GM18870 (cell line): Measurements from ENCODE around the gene RHCE.
"Not testable (repeated sequence)": the region's sequence is repeated elsewhere in the genome, so short reads cannot be mapped to it uniquely, and the experiment has no call there.

Source experiments
- ATAC-seq: cut with Tn5 transposase; IDR thresholded peaks from one replicate; pipeline ENCODE4 v1.9.1; 2021; ENCODE audit warnings: moderate library complexity; ENCODE audit not compliant: unreplicated experiment

The RHCE gene

DNA sequence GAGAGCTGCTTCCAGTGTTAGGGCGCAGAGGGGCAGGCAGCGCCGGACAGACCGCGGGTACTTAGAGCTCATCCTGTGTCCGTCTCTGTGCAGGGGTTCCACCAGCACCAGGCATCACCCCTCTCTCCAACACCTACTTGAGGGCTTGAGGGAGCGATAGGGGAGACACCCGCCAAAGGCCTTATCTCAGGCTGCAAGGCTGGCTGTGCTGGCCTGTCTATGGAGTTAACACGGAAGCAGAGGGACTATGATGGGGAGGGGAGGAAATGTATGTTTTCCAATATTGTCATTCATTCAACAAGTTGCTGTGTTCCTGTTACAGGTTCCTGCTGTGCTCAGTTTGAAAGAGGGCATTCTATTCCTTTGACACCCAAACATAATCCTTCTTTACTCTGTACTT lies at the start of gene RHCE:
Gene RHCE (minus strand): TSS at position 111 of the 400 bp plus-strand sequence. CDS start 39 bp downstream, at position 72.
- not testable (repeated sequence) for ATAC-seq

- no peak for ATAC-seq
Measured at GRCh38 chr1:25469177-25469576, 48.6 kb upstream of the RHCE start.

- no peak for ATAC-seq
Measured at GRCh38 chr1:25468033-25468432, 47.4 kb upstream of the RHCE start.

DNA sequence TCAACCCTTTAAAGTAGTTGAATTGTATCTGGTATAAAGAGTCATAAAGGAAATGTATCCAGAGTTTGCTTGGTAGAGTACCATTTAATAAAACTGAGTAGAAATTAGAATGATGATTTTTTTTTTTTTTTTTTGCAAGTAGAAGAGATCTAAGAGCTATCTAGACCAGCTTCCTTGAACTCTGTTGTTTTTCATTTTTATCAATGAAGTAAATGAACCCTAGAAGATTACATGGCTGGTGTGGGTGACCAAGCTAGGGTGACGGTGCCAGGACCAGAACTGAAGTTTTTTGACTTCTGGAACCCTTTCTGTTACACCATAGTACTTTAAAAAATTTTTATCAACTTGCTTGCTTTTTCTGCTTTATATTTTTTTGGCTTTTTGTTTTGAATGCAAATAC lies 47.0 kb upstream of the RHCE start:
- ATAC-seq = no peak

DNA sequence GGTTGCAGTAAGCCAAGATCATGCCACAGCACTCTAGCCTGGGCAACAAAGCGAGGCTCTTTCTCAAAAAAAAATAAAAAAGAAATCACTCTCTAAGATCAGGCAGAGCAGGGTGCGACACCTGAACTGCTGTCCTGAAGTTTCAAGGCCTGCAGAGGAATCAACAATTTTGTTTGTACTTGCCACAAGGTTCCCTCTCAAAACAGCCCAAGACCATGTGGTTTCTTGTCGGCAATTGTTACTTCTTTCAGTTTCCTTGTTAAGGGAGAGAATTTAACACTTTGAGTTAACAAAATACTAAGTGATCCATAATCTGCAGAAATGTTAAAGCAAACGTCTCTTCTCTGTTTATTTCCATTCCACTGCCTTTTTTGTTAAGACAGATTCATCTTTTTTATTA lies 46.6 kb upstream of the RHCE start:
- no peak for ATAC-seq

DNA sequence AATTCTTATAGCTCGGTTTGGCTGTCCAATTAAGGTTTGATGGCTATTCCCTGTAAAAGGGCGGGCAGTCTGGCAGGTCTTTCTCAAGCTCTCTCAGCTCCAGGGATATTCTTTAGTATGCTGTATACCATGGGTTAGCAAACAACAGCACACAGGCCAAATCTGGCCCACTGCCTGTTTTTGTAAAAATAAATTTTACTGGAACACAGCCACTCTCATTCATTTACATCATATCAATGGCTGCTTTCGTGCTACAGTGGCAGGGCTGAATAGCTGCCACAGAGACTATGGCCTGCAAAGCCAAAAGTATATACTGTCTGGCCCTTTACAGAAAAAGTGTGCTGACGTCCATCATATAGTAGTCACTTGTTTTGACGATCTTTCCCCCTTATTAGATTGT lies 42.1 kb upstream of the RHCE start:
- no peak for ATAC-seq

DNA sequence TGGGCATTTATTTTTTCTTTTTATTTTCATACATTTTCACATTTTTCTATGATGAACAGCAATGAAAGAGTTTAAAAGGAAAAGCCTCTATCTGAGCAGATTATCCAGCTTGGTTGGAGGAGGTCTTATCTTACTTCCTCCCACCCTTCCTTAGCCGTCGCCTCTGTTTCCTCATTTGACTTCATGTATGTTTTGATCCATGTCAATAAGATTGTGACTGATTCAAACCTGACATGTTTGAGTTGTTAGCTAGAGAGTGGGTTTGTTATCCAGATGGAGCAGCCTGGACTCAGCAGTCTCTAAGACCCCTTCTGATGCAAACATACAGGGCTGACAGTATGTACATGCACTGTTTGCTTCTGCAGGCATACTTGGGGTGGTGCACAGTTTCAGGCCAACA lies 41.2 kb upstream of the RHCE start:
- no peak for ATAC-seq

DNA sequence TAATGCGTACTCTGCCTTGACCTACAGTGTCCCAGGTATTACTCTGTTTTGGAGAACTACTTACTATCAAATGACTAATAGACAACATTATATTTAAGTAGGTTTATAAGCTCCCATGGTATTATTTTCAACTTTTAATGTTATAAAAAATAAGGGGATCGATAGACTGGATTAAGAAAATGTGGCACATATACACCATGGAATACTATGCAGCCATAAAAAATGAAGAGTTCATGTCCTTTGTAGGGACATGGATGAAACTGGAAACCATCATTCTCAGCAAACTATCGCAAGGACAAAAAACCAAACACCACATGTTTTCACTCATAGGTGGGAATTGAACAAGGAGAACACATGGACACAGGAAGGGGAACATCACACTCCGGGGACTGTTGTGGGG lies 40.2 kb upstream of the RHCE start:
- not testable (repeated sequence) for ATAC-seq

DNA sequence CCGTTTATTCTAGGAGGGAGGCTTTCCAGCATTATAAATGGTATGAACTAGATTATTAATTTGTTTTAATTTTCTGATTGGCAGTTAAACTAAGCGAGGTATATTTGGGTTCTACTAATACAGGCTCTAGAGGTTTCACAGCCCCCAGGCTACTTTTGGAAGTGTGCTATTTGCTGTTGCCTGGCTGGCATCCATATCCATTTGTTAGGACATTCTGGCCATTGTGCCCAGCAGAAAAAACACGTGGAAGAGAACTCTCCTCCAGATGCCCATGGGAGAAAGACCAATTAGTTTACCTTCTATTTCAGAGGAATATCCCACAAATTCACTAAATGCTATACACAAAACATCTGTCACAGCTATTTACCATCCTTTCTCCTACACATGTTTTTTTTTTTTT lies 39.4 kb upstream of the RHCE start:
- no peak for ATAC-seq

GRCh38 chr1:25458541-25459298 lies 38.1 kb upstream of the RHCE start:
- ATAC-seq = no peak

- no peak for ATAC-seq
Measured at GRCh38 chr1:25456502-25456901, 35.9 kb upstream of the RHCE start.

- no peak for ATAC-seq
Measured at GRCh38 chr1:25451908-25452307, 31.3 kb upstream of the RHCE start.

- no peak for ATAC-seq
Measured at GRCh38 chr1:25450891-25451290, 30.3 kb upstream of the RHCE start.

GRCh38 chr1:25447547-25447946 lies 26.9 kb upstream of the RHCE start:
- peak; percentile 72 for ATAC-seq

DNA sequence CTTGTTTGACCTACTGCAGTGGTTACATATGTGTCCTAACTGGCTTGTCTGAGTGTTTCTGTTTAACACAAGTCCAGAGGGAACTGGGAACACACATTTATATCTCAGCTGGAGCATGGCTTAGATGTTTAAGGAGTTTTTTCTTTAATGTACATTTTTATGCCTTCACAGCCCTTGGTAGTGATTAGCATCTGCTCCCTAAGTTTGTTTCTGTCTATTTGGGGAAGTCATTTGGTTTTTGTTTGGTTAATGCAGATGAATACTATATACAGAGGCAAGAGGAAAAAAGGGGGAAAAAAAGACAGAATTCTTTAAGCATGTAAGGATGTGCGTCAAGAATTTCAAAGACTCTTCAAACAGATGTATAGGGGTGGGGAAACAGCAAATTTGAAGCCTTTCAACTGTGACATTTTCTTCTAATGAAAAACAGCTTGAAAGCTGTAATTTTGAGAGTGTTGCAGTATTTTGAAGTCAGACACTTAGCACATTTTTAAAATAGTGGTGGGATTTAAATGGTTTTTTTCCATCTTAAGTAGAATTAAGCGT lies 25.4 kb upstream of the RHCE start:
- no peak for ATAC-seq

- not testable (repeated sequence) for ATAC-seq
Measured at GRCh38 chr1:25444604-25445003, 24.0 kb upstream of the RHCE start.

DNA sequence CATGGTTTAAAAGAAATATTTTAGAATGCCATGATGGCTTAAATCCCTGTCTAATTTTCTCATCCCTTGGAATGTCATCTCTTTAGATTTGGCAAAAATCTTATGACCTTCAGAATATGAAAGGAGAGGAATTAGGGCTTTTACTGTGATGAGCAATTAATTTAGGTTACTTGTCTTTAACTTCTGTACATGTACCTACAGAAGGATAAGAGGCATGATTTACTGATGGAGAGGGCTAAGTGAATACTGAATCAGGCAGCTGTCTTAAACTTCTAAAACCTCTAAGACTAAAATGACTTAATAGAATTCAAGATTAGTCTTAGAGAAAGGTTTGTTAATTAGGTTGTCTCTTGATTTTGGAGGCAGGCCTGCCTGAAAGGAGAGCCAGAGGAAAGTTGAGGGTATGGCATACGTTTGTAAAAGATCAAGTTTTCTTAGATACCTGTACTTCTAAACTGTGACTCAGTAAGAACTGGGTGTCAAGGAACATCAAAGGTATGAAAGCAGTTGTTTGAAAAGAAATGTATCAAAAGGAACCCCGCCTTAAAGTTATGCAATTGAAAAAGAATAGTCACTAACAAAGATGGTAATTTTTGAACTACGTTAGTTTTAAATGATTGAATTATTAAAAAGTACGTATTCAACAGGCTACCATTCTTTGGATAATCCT lies 22.5 kb upstream of the RHCE start:
- ATAC-seq = no peak

DNA sequence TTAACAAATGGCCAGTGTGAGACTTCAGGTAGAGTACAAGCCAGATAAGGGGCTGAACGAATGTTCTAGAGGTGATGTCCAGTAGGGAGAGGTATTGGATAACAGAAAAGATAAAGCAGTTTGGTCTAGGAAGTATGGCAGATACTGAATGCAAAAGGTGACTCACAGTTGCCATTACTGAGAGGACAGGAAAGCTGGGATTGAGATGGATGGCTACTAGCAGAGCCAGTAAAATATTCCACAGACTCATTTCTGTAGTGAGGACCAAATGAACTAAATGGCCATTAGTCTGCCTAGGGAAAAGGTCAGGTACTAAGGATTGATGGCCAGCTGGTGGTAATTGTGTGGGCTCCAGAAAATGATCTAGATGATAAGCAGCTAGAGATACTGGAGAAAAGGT lies 21.6 kb upstream of the RHCE start:
- ATAC-seq = no peak

DNA sequence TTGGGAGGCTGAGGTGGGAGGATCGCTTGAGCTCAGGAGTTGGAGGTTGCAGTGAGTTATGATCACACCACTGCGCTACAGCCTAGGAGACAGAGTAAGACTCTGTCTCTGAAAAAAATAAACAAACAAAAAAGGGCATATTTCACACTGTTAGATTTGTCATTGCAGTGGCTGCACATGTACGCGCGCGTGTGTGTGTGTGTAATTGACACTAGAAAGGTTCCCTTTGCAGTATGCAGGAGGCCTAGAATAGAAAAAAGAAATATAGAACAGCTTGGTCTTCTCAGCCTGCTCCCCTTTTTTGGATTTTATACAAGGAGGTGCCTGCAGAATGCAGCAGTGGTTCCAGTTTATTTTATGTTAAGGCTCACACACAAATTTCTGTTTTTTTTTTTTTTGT lies 18.7 kb upstream of the RHCE start:
- ATAC-seq = no peak

GRCh38 chr1:25437672-25438071 lies 17.0 kb upstream of the RHCE start:
- ATAC-seq = no peak

DNA sequence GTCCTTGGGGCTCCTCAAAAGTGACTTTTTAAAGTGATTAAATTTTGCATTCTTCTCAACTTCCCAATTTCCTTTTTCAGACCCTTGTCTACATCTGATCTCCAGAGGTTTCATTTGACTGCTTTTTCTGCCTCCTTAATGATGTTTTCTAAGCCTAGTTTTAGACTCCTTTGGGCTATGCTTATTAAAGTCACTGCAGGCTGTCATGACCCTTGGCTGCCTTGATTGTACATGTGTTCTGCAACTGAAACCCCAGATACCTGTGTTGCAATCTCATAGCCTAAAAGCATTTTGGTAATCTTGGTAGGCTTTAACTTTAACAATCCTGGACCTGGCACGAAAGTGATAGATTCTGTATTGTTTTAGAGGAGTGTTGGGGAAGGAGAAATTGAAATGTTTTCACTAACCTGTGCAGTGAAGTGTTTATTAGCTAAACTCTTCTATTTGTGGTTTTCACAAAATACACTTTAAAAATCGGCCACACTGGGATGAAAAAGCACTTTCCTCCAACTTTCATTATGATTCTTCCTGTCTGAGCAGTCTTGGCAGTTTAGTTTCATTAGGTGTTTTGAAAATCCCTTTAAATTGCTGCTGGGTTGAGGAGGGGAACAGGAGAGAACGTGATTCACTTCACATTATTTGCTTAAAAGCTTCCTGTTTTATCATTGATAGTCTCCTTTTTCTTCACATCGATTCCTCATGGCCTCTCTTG lies 14.9 kb upstream of the RHCE start:
- ATAC-seq = no peak
